DMS53 (cell line): Measurements from ENCODE around the gene ADSL.
A peak's percentile ranks its signal among the peaks of the same experiment; 100 is the strongest.

Source experiments
- DNase-seq: peaks from one replicate; lab custom pipeline; 2025; lab: John Stamatoyannopoulos, UW

ADSL gene

GRCh38 chr22:40328546-40329456 is 17.5 kb upstream of the ADSL start:
- DNase-seq, result no peak

- DNase-seq, result no peak
Observed at GRCh38 chr22:40329466-40329865, 16.8 kb upstream of the ADSL start.

- no peak for DNase-seq
Observed at GRCh38 chr22:40330086-40330485, 16.2 kb upstream of the ADSL start.

- DNase-seq, result no peak
Observed at GRCh38 chr22:40330615-40331014, 15.7 kb upstream of the ADSL start.

- DNase-seq, result no peak
Observed at GRCh38 chr22:40331706-40332105, 14.6 kb upstream of the ADSL start.

- DNase-seq, result peak; percentile 28
Observed at GRCh38 chr22:40332319-40332781, 13.9 kb upstream of the ADSL start.

GRCh38 chr22:40334060-40334459 is 12.2 kb upstream of the ADSL start:
- no peak for DNase-seq

- no peak for DNase-seq
Observed at GRCh38 chr22:40334899-40335298, 11.4 kb upstream of the ADSL start.

GRCh38 chr22:40335358-40335757 is 10.9 kb upstream of the ADSL start:
- no peak for DNase-seq

GRCh38 chr22:40340044-40340443 is 6.3 kb upstream of the ADSL start:
- DNase-seq, result no peak

- no peak for DNase-seq
Observed at GRCh38 chr22:40341604-40342003, 4.7 kb upstream of the ADSL start.

- no peak for DNase-seq
Observed at GRCh38 chr22:40342521-40342920, 3.8 kb upstream of the ADSL start.

- peak; percentile 82 for DNase-seq
Observed at GRCh38 chr22:40345271-40345670, 1.0 kb upstream of the ADSL start.

- peak; percentile 76 for DNase-seq
Observed at GRCh38 chr22:40345815-40346184, 500 bp upstream of the ADSL start.

GRCh38 chr22:40347300-40347699 is 1.0 kb downstream of the ADSL start:
- DNase-seq, result no peak

- DNase-seq, result peak; percentile 55
Observed at GRCh38 chr22:40348025-40348658, 1.8 kb downstream of the ADSL start.

- no peak for DNase-seq
Observed at GRCh38 chr22:40352763-40353162, 6.5 kb downstream of the ADSL start.

GRCh38 chr22:40361100-40361499 is 14.8 kb downstream of the ADSL start:
- no peak for DNase-seq

GRCh38 chr22:40363059-40363458 is 16.8 kb downstream of the ADSL start:
- no peak for DNase-seq

- no peak for DNase-seq
Observed at GRCh38 chr22:40364431-40364830, 18.1 kb downstream of the ADSL start.

- no peak for DNase-seq
Observed at GRCh38 chr22:40366068-40366467, 19.8 kb downstream of the ADSL start.

- DNase-seq, result no peak
Observed at GRCh38 chr22:40367342-40367741, 21.0 kb downstream of the ADSL start.

GRCh38 chr22:40368016-40368415 is 21.7 kb downstream of the ADSL start:
- DNase-seq, result no peak
